Activated naive CD8-positive, alpha-beta T cell (primary cell): ENCODE results near the gene PLCG2.

Experiments
- H3K27ac Mint-ChIP-seq: one replicate; pipeline ENCODE4 v1.8.0; 2021; ENCODE audit warnings: mixed read lengths
- H3K27me3 Mint-ChIP-seq: one replicate; pipeline ENCODE4 v1.8.0; 2021; ENCODE audit warnings: mixed read lengths
- H3K36me3 Mint-ChIP-seq: one replicate; pipeline ENCODE4 v1.8.0; 2021; ENCODE audit warnings: mixed read lengths
- H3K4me1 Mint-ChIP-seq: one replicate; pipeline ENCODE4 v1.8.0; 2021; ENCODE audit warnings: low read depth, mixed read lengths
- H3K4me3 Mint-ChIP-seq: one replicate; pipeline ENCODE4 v1.8.0; 2021; ENCODE audit warnings: mild to moderate bottlenecking, mixed read lengths
- H3K9me3 Mint-ChIP-seq: one replicate; pipeline ENCODE4 v1.8.0; 2021; ENCODE audit warnings: low read depth, mixed read lengths

Gene PLCG2

DNA sequence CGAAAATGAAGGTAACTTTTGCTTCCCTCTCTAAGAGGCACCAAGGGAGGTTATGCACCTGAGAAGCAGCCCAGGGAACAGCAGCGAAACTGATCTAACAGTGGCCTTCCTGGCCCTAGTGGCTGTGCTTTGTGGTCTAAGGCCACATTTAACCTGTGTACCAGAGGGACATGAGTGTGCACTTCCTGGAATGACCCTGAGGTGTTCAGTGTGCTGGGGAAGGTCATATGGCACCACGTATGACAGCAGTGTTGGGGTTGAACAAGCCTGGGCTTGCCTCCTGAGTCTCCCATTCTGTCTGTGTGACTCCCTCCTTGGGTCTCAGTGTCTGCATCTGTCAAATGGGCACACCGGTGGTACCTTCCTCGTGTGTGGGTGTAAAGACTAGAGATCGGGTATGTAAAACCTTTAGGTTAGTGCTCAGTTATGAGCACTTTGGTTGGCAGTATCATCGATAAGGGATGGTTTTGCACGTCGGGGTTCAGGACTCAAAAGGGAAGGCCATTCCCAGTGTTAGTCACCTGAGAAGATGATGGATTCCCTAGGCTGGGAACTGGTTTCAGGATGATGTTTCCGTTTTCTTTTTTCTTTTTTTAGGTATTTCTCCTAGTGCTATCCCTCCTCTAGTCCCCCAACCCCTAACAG, 31.9 kb downstream of the PLCG2 start:
- H3K36me3 Mint-ChIP-seq, result no peaks in the 10 kb centered on the region
- H3K27ac Mint-ChIP-seq, result no peak overlapping the region
- H3K4me3 Mint-ChIP-seq, result no peak overlapping the region
- H3K4me1 Mint-ChIP-seq, result no peaks in the 10 kb centered on the region
- H3K27me3 Mint-ChIP-seq, result peaks cover 1% of the 10 kb centered on the region
- H3K9me3 Mint-ChIP-seq, result no peaks in the 10 kb centered on the region

- Mint-ChIP-seq H3K4me1 (peaks cover 6% of the 10 kb centered on the region), H3K4me3 (no peak overlapping the region), H3K36me3 (no peaks in the 10 kb centered on the region), H3K27ac (no peak overlapping the region), H3K9me3 (no peaks in the 10 kb centered on the region), H3K27me3 (peaks cover 1% of the 10 kb centered on the region)
Observed at GRCh38 chr16:81813648-81814047, 34.6 kb downstream of the PLCG2 start.

- no peak overlapping the region for H3K4me3 Mint-ChIP-seq
- no peak overlapping the region for H3K27ac Mint-ChIP-seq
- H3K36me3 Mint-ChIP-seq, result no peaks in the 10 kb centered on the region
- peaks cover 1% of the 10 kb centered on the region for H3K27me3 Mint-ChIP-seq
- no peaks in the 10 kb centered on the region for H3K9me3 Mint-ChIP-seq
- H3K4me1 Mint-ChIP-seq, result peaks cover 6% of the 10 kb centered on the region
Observed at GRCh38 chr16:81814751-81815428, 35.8 kb downstream of the PLCG2 start.

DNA sequence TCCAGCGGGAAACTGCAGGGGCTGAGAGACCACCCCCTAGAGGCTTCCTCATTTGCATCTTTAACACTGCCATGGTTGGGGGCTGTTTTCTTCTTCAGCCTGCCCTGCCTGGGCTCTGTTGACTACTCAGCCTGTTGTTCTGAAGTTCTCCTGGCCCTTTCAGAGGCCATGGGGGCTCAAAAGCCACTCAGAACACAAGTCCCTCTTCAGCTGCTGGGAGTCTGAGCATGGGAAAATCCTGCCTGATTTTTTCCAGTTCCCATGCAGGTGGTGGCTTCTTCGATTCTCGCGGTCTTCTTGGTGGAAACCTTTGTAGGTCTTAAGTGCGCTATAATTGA, 36.3 kb downstream of the PLCG2 start:
- H3K27ac Mint-ChIP-seq, result no peak overlapping the region
- H3K27me3 Mint-ChIP-seq, result peaks cover 1% of the 10 kb centered on the region
- peaks cover 6% of the 10 kb centered on the region for H3K4me1 Mint-ChIP-seq
- H3K4me3 Mint-ChIP-seq, result no peak overlapping the region
- no peaks in the 10 kb centered on the region for H3K9me3 Mint-ChIP-seq
- no peaks in the 10 kb centered on the region for H3K36me3 Mint-ChIP-seq

- Mint-ChIP-seq H3K4me3 (no peak overlapping the region), H3K4me1 (peaks cover 6% of the 10 kb centered on the region), H3K27me3 (peaks cover 1% of the 10 kb centered on the region), H3K9me3 (no peaks in the 10 kb centered on the region), H3K36me3 (no peaks in the 10 kb centered on the region), H3K27ac (no peak overlapping the region)
Observed at GRCh38 chr16:81816351-81816750, 37.3 kb downstream of the PLCG2 start.

DNA sequence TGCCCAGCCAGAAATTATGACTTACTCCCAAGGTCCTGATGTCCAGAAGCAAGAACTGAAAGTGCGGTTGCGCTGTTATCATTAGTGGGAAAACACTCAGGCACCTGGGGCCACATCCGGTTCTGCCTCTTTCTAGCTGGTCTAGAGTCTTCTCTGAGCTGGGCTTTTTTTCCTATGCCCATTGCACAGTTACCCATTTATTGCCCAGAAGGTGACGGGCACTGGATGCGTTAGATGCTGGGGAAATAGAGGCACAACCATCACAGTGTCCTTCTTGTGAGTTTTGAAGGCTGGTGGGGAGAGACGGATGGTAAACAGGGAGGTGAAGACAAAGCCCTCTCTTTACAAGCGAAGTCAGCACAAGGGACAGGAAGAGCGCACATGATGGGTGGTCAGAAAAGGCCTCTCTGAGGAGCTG, 37.7 kb downstream of the PLCG2 start:
- Mint-ChIP-seq H3K27ac (no peak overlapping the region), H3K9me3 (no peaks in the 10 kb centered on the region), H3K27me3 (peaks cover 1% of the 10 kb centered on the region), H3K4me1 (peaks cover 6% of the 10 kb centered on the region), H3K4me3 (no peak overlapping the region), H3K36me3 (no peaks in the 10 kb centered on the region)

- H3K4me1 Mint-ChIP-seq, result peaks cover 6% of the 10 kb centered on the region
- H3K9me3 Mint-ChIP-seq, result no peaks in the 10 kb centered on the region
- no peak overlapping the region for H3K4me3 Mint-ChIP-seq
- no peaks in the 10 kb centered on the region for H3K36me3 Mint-ChIP-seq
- peaks cover 1% of the 10 kb centered on the region for H3K27me3 Mint-ChIP-seq
- no peak overlapping the region for H3K27ac Mint-ChIP-seq
Observed at GRCh38 chr16:81817296-81817695, 38.2 kb downstream of the PLCG2 start.

DNA sequence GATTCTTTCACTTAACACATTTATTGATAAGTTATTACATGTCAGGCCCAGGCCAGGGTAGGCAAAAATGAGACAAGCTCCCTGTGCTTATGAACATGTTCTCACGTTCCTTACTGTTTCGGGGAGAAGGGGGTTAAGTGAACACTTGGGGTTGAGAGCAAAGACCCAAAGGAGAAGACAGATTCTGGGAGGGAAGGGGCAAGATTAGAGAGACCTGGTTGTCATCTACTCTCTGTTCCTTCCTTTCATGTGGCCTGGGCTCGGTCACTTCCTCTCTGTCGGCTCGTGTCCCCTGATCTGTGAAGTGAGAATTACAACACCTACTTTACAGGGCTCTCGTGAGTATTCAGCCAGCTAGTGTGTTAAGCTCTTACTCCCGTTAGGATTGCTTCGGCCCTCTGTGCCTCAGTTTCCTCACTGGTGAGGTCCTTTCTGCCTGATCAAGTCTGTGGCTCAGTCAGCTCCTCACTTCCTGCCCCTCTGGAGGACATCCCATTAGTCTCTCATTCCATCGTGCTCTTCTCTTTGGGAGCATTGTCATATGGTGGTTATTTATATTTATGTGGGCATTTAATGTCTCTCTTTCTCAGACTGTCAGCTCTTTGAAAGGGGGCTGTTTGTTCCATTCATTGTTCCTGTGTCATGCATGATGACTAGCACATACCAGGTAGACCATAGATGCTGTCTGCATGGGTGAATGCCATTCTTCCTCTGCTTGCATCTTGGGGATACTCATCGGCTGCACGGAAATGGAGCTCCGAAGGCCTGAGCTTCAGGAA, 38.9 kb downstream of the PLCG2 start:
- no peak overlapping the region for H3K4me3 Mint-ChIP-seq
- no peaks in the 10 kb centered on the region for H3K9me3 Mint-ChIP-seq
- no peaks in the 10 kb centered on the region for H3K36me3 Mint-ChIP-seq
- H3K27me3 Mint-ChIP-seq, result peaks cover 1% of the 10 kb centered on the region
- no peak overlapping the region for H3K27ac Mint-ChIP-seq
- H3K4me1 Mint-ChIP-seq, result peaks cover 6% of the 10 kb centered on the region

GRCh38 chr16:81818568-81818896, 39.4 kb downstream of the PLCG2 start:
- Mint-ChIP-seq H3K27ac (no peak overlapping the region), H3K4me3 (no peak overlapping the region), H3K27me3 (peaks cover 1% of the 10 kb centered on the region), H3K4me1 (peaks cover 6% of the 10 kb centered on the region), H3K36me3 (no peaks in the 10 kb centered on the region), H3K9me3 (no peaks in the 10 kb centered on the region)

DNA sequence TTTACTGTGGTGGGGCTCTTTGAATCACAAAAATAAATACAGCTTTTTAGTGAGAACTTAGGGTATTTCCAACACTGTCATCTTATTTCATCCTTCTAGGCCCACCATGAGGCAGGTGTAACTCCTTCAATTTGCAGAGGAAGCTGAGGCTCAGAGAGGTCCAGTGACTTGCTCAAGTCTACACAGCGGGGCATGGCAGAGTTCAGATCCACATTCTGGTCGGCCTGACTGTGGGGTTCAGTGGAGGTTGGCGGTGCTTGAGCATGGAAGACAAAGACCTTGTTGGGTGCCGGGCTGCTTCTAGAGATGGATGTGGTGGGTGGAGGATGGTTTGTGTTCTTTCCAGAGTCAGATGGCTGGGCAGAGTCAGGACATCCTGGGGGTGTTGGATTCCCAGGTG, 39.8 kb downstream of the PLCG2 start:
- no peak overlapping the region for H3K4me3 Mint-ChIP-seq
- no peaks in the 10 kb centered on the region for H3K9me3 Mint-ChIP-seq
- H3K36me3 Mint-ChIP-seq, result no peaks in the 10 kb centered on the region
- H3K27ac Mint-ChIP-seq, result no peak overlapping the region
- peaks cover 6% of the 10 kb centered on the region for H3K4me1 Mint-ChIP-seq
- H3K27me3 Mint-ChIP-seq, result peaks cover 1% of the 10 kb centered on the region

GRCh38 chr16:81821436-81822128, 42.5 kb downstream of the PLCG2 start:
- no peaks in the 10 kb centered on the region for H3K36me3 Mint-ChIP-seq
- no peaks in the 10 kb centered on the region for H3K27me3 Mint-ChIP-seq
- no peak overlapping the region for H3K27ac Mint-ChIP-seq
- no peak overlapping the region for H3K4me3 Mint-ChIP-seq
- H3K9me3 Mint-ChIP-seq, result no peaks in the 10 kb centered on the region
- peaks cover 6% of the 10 kb centered on the region for H3K4me1 Mint-ChIP-seq

- Mint-ChIP-seq H3K4me3 (no peak overlapping the region), H3K27ac (no peak overlapping the region), H3K27me3 (no peaks in the 10 kb centered on the region), H3K4me1 (peaks cover 1% of the 10 kb centered on the region), H3K36me3 (no peaks in the 10 kb centered on the region), H3K9me3 (no peaks in the 10 kb centered on the region)
Observed at GRCh38 chr16:81823111-81823510, 44.0 kb downstream of the PLCG2 start.

GRCh38 chr16:81823734-81824133, 44.6 kb downstream of the PLCG2 start:
- H3K36me3 Mint-ChIP-seq, result no peaks in the 10 kb centered on the region
- H3K4me1 Mint-ChIP-seq, result no peaks in the 10 kb centered on the region
- H3K27me3 Mint-ChIP-seq, result no peaks in the 10 kb centered on the region
- H3K9me3 Mint-ChIP-seq, result no peaks in the 10 kb centered on the region
- no peak overlapping the region for H3K4me3 Mint-ChIP-seq
- no peak overlapping the region for H3K27ac Mint-ChIP-seq

DNA sequence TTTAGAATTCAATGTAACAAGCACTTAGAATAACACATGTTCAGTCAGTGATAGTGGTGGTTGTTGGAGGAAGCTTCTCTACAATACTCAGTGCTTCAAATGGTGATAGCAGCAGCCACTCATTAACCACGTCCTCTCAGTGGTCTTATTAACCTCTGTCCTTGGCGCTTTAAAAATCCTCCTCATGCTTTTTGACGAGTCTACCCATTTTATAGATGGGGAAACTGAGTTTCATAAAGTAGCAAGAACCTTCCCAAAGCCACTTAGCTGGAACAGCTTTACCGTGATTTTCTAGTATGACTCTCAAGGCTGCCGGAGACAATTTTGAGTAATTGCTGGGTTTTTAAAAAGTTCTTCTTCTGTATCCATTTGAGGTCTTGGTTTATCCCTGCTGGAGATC, 47.4 kb downstream of the PLCG2 start:
- H3K27ac Mint-ChIP-seq, result no peak overlapping the region

DNA sequence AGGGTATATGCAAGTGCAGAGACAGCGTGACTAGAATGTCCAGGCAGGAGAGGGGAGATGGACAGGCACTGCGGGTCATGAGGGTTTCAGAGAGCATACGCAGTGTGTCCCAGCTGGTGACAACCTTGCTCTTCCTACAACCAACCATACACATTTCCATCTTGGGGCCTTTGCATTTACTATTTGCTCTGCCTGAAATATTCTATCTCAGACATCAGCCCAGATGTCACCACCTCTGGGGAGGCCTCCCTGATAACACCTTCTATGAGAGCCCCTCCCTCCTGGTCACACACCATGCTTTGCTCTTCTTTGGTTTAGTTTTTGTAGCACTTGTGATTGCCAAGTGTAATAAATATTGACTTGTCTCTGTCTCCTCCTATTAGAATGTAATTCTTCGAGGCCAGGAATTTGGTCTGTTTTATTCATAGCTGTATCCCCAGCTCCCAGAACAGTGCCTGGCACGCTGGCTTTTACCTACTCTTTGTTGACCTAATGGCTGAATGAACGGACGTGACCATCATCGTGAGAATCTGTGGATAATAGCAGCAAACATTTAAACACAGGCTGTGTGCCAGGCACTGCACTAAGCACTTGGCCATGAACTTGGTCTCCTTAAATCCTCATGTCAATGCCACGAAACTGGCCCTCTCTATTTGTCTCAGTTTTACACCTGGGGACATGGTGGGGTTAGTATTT, 51.9 kb downstream of the PLCG2 start:
- no peak overlapping the region for H3K4me3 Mint-ChIP-seq
- no peak overlapping the region for H3K27ac Mint-ChIP-seq

More for the DNA sequence above, 47.4 kb downstream of the PLCG2 start:
- Mint-ChIP-seq H3K27me3 (no peaks in the 10 kb centered on the region), H3K36me3 (peaks cover 2% of the 10 kb centered on the region), H3K4me1 (no peaks in the 10 kb centered on the region), H3K9me3 (no peaks in the 10 kb centered on the region), H3K4me3 (no peak overlapping the region)

More for the DNA sequence above, 51.9 kb downstream of the PLCG2 start:
- H3K9me3 Mint-ChIP-seq, result no peaks in the 10 kb centered on the region
- peaks cover 3% of the 10 kb centered on the region for H3K27me3 Mint-ChIP-seq
- H3K4me1 Mint-ChIP-seq, result peaks cover 11% of the 10 kb centered on the region
- H3K36me3 Mint-ChIP-seq, result peaks cover 2% of the 10 kb centered on the region
